Measurements from ENCODE around the gene CCDC197. TPM values are rescaled to one million over a fixed set of nuclear protein-coding genes. Genes with fewer than 3 reads are reported as not detected.

The CCDC197 gene
- total RNA-seq, 2 experiments from 2014 or later = not detected

- H3K27me3 Mint-ChIP-seq = peaks cover 13% of the 10 kb centered on the region
- H3K4me3 Mint-ChIP-seq = no peak overlapping the region
- ChIA-PET CTCF (interaction anchor here (1.1 to 17.5 kb wide), 6 partner anchors 10 to 95 kb away, joined by 3 to 437 read pairs (median 10); no protein-coding TSS in a partner anchor), POLR2A (no interaction called here)
- H3K9me3 Mint-ChIP-seq = no peaks in the 10 kb centered on the region
- H3K36me3 Mint-ChIP-seq (ENCODE audit: low read depth) = no peaks in the 10 kb centered on the region
- H3K4me1 Mint-ChIP-seq (ENCODE audit: low read depth) = peaks cover 16% of the 10 kb centered on the region
- no peak for DNase-seq
- no peak overlapping the region for H3K27ac Mint-ChIP-seq
- no peak for TF ChIP-seq CTCF (IDR thresholded peaks at IDR 0.05)
- ATAC-seq = no peak
- intact Hi-C loops (cut with micrococcal nuclease) = no loop called here
Measured at GRCh38 chr14:94003397-94003796, 6.3 kb downstream of the CCDC197 start.

GRCh38 chr14:94004015-94004414 is 6.9 kb downstream of the CCDC197 start:
- no peak for TF ChIP-seq CTCF (IDR thresholded peaks at IDR 0.05)
- Mint-ChIP-seq H3K36me3 (ENCODE audit: low read depth) (no peaks in the 10 kb centered on the region), H3K9me3 (no peaks in the 10 kb centered on the region), H3K27me3 (peaks cover 13% of the 10 kb centered on the region), H3K4me3 (no peak overlapping the region), H3K27ac (no peak overlapping the region), H3K4me1 (ENCODE audit: low read depth) (peaks cover 16% of the 10 kb centered on the region)
- ChIA-PET POLR2A (no interaction called here), CTCF (interaction anchor here (0.9 to 17.5 kb wide), 9 partner anchors 11 to 71 kb away, joined by 3 to 437 read pairs (median 6); no protein-coding TSS in a partner anchor)
- ATAC-seq (no peak), DNase-seq (no peak)
- intact Hi-C loops (cut with micrococcal nuclease) = loop anchor here (2.0 kb wide), 1 partner anchor 63 kb away; no protein-coding TSS in a partner anchor

DNA sequence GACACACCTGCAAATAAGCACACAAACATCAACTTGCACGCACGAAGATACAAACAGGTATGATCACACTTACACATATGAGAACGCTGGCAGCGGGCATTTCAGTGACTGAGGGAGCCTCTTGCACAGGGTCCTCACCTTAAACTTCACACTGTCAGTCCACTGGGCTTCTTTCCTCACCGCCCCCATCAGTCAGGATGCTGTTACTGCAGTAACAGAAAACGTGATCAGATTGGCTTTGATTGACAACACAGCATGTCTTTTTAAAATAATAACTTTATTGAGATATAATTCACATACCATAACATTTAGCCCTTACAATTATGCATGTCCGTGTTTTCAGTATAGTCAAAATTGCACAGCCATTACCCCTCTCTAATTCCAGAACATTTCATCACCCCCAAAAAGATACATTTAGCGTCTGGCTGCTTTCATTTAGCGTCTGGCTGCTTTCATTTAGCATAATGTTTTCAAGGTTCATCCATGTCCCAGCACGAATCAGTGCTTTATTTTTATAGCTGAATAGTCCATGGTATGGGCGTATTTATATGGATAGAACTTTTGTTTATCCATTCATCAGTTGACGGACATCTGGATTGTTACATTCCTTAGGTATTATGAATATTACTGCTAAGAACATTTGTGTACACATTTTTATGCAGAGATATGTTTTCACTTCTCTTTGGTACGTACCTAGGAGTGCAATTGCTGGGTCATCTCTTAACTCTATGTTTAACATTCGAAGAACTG is 8.4 kb downstream of the CCDC197 start:
- Mint-ChIP-seq H3K36me3 (ENCODE audit: low read depth) (no peaks in the 10 kb centered on the region), H3K27me3 (peaks cover 14% of the 10 kb centered on the region), H3K27ac (no peak overlapping the region), H3K4me1 (ENCODE audit: low read depth) (peaks cover 23% of the 10 kb centered on the region), H3K9me3 (no peaks in the 10 kb centered on the region), H3K4me3 (no peak overlapping the region)
- peak; percentile 45 for DNase-seq
- intact Hi-C loops (cut with micrococcal nuclease) = loop anchor here (2.0 kb wide), 1 partner anchor 65 kb away; no protein-coding TSS in a partner anchor
- ATAC-seq = peak; percentile 41
- POLR2A ChIA-PET = interaction anchor here (0.9 kb wide), 1 partner anchor 66 kb away, joined by 3 read pairs; no protein-coding TSS in a partner anchor
- TF ChIP-seq CTCF (IDR thresholded peaks at IDR 0.05) = peak; percentile 65
- CTCF ChIA-PET = interaction anchor here (0.9 to 17.5 kb wide), 8 partner anchors 9 to 65 kb away, joined by 3 to 437 read pairs (median 6); no protein-coding TSS in a partner anchor

DNA sequence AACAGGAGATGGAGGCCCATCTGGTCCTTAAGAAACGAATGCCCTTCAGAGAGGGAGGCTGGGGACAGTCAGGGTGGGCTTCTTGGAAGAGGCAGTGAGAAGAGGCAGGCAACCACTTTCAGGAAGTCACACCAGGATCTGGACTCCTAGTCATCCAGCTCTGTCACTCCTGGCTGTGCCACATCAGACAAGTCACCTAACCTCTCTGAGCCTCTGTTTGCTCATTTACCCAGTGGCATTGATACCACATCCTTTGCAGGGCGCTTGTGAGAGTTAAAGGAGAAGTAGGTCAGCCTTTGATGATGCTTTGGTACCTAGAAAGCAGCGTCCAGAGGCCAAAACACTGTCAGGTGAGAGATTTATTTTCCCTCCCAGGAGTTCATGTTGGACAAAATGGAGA is 11.1 kb downstream of the CCDC197 start:
- Mint-ChIP-seq H3K4me1 (ENCODE audit: low read depth) (peaks cover 34% of the 10 kb centered on the region), H3K27ac (no peak overlapping the region), H3K9me3 (no peaks in the 10 kb centered on the region), H3K4me3 (no peak overlapping the region), H3K27me3 (peaks cover 14% of the 10 kb centered on the region), H3K36me3 (ENCODE audit: low read depth) (no peaks in the 10 kb centered on the region)
- DNase-seq (peak; percentile 40), ATAC-seq (peak; percentile 81)
- intact Hi-C loops (cut with micrococcal nuclease) = no loop called here
- TF ChIP-seq CTCF (IDR thresholded peaks at IDR 0.05) = no peak
- CTCF ChIA-PET = interaction anchor here (0.8 to 6.5 kb wide), 2 partner anchors 10 to 69 kb away, joined by 3 to 48 read pairs; no protein-coding TSS in a partner anchor
- POLR2A ChIA-PET = interaction anchor here (1.3 kb wide), 1 partner anchor 30 kb away, joined by 4 read pairs; no protein-coding TSS in a partner anchor

DNA sequence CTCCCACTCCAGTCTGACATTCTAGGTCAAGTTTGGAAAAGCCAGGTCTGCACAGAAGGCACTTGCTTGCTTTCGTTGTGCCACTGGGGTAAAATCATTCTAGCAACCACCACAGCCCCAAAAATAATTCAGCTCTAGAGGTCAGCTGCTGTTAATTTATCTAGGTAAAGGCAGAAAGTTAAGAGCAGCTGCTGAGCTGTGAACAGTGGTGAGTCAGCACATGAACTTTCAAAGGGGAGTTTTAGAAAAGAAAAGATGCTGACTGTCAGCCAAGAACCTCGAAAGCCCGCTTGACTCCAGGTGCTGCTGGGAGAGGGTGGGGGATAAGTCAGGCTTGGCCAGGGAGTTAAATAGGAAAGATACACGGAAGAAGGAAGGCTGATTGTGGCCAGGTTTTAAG is 12.7 kb downstream of the CCDC197 start:
- peak; percentile 29 for DNase-seq
- intact Hi-C loops (cut with micrococcal nuclease) = no loop called here
- ChIA-PET CTCF (interaction anchor here (1.1 to 6.5 kb wide), 2 partner anchors 26 to 71 kb away, joined by 5 to 48 read pairs; no protein-coding TSS in a partner anchor), POLR2A (interaction anchor here (1.5 kb wide), 1 partner anchor 50 kb away, joined by 6 read pairs; no protein-coding TSS in a partner anchor)
- Mint-ChIP-seq H3K36me3 (ENCODE audit: low read depth) (no peaks in the 10 kb centered on the region), H3K4me1 (ENCODE audit: low read depth) (peaks cover 34% of the 10 kb centered on the region), H3K9me3 (no peaks in the 10 kb centered on the region), H3K27ac (no peak overlapping the region), H3K27me3 (peaks cover 11% of the 10 kb centered on the region), H3K4me3 (no peak overlapping the region)
- TF ChIP-seq CTCF (IDR thresholded peaks at IDR 0.05) = no peak
- peak; percentile 22 for ATAC-seq
